GM21528 (cell line): ENCODE data around the gene PLEKHF1.
"Not testable (repeated sequence)": the region's sequence is repeated elsewhere in the genome, so short reads cannot be mapped to it uniquely, and the experiment has no call there.

Experiments
- ATAC-seq: cut with Tn5 transposase; IDR thresholded peaks from one replicate; pipeline ENCODE4 v1.9.1; 2021; ENCODE audit warnings: mild to moderate bottlenecking, moderate library complexity; ENCODE audit not compliant: unreplicated experiment, low FRiP score

Gene PLEKHF1

GRCh38 chr19:29665215-29665825 lies at the start of gene PLEKHF1:
PLEKHF1 (plus strand) TSS chr19:29665461; CDS start chr19:29673840, 8,379 bp downstream.
- ATAC-seq, result peak; percentile 78

GRCh38 chr19:29615891-29616425 lies 49.3 kb upstream of the PLEKHF1 start:
- ATAC-seq, result no peak

- ATAC-seq, result no peak
Observed at GRCh38 chr19:29616541-29616940, 48.7 kb upstream of the PLEKHF1 start.

GRCh38 chr19:29617366-29618266 lies 47.6 kb upstream of the PLEKHF1 start:
- ATAC-seq, result no peak

- ATAC-seq, result no peak
Observed at GRCh38 chr19:29618434-29618833, 46.8 kb upstream of the PLEKHF1 start.

GRCh38 chr19:29618871-29619270 lies 46.4 kb upstream of the PLEKHF1 start:
- ATAC-seq, result no peak

GRCh38 chr19:29620931-29621351 lies 44.3 kb upstream of the PLEKHF1 start:
- ATAC-seq, result no peak

GRCh38 chr19:29622166-29623070 lies 42.8 kb upstream of the PLEKHF1 start:
- no peak for ATAC-seq

GRCh38 chr19:29623726-29624488 lies 41.4 kb upstream of the PLEKHF1 start:
- ATAC-seq, result no peak

- ATAC-seq, result no peak
Observed at GRCh38 chr19:29624489-29625185, 40.6 kb upstream of the PLEKHF1 start.

- ATAC-seq, result no peak
Observed at GRCh38 chr19:29625186-29625651, 40.0 kb upstream of the PLEKHF1 start.

- ATAC-seq, result no peak
Observed at GRCh38 chr19:29626386-29626785, 38.9 kb upstream of the PLEKHF1 start.

- ATAC-seq, result not testable (repeated sequence)
Observed at GRCh38 chr19:29626832-29627231, 38.4 kb upstream of the PLEKHF1 start.

GRCh38 chr19:29628661-29629385 lies 36.4 kb upstream of the PLEKHF1 start:
- ATAC-seq, result no peak

- ATAC-seq, result no peak
Observed at GRCh38 chr19:29629836-29630534, 35.3 kb upstream of the PLEKHF1 start.

- no peak for ATAC-seq
Observed at GRCh38 chr19:29630655-29631054, 34.6 kb upstream of the PLEKHF1 start.

GRCh38 chr19:29631450-29631849 lies 33.8 kb upstream of the PLEKHF1 start:
- ATAC-seq, result no peak

GRCh38 chr19:29634002-29634401 lies 31.3 kb upstream of the PLEKHF1 start:
- no peak for ATAC-seq
